Skeletal muscle satellite cell (primary cell): Measurements from ENCODE around the gene EHMT1.

Experiments used
- H3K27me3 ChIP-seq: 2 replicates; pipeline ENCODE4 v1.7.0; 2013; ENCODE audit warnings: low read length; ENCODE audit not compliant: control insufficient read depth, insufficient read depth
- H3K36me3 ChIP-seq: 2 replicates; pipeline ENCODE4 v1.7.0; 2013; ENCODE audit warnings: mild to moderate bottlenecking, control low read depth, low read length; ENCODE audit not compliant: insufficient read depth
- H3K4me1 ChIP-seq: 2 replicates; pipeline ENCODE4 v1.7.0; 2013; ENCODE audit warnings: low read length; ENCODE audit not compliant: control insufficient read depth, insufficient read depth
- H3K4me2 ChIP-seq: 2 replicates; pipeline ENCODE4 v1.7.0; 2013; ENCODE audit warnings: mild to moderate bottlenecking, low read length
- H3K4me3 ChIP-seq: 2 replicates; pipeline ENCODE4 v1.7.0; 2013; ENCODE audit warnings: low read length
- H3K9ac ChIP-seq: 2 replicates; pipeline ENCODE4 v1.7.0; 2013; ENCODE audit warnings: mild to moderate bottlenecking, low read depth, low read length, moderate library complexity
- H3K9me3 ChIP-seq: replicated peaks from 2 replicates; pipeline ENCODE4 v1.7.0; 2013; ENCODE audit warnings: mild to moderate bottlenecking, control low read depth, low read length

Gene EHMT1

GRCh38 chr9:137793196-137793841, 174.5 kb downstream of the EHMT1 start:
- Histone ChIP-seq H3K27me3 (no peaks in the 10 kb centered on the region), H3K4me1 (no peaks in the 10 kb centered on the region), H3K36me3 (peaks cover 61% of the 10 kb centered on the region), H3K9me3 (no peaks in the 10 kb centered on the region), H3K4me2 (no peak overlapping the region), H3K4me3 (no peak overlapping the region), H3K9ac (no peak overlapping the region)

GRCh38 chr9:137795156-137795666, 176.4 kb downstream of the EHMT1 start:
- peaks cover 78% of the 10 kb centered on the region for H3K36me3 ChIP-seq
- H3K4me1 ChIP-seq = no peaks in the 10 kb centered on the region
- no peak overlapping the region for H3K4me3 ChIP-seq
- no peaks in the 10 kb centered on the region for H3K27me3 ChIP-seq
- no peak overlapping the region for H3K9ac ChIP-seq
- no peak overlapping the region for H3K4me2 ChIP-seq
- H3K9me3 ChIP-seq = no peaks in the 10 kb centered on the region

GRCh38 chr9:137797206-137798120, 178.7 kb downstream of the EHMT1 start:
- Histone ChIP-seq H3K4me2 (no peak overlapping the region), H3K9ac (no peak overlapping the region), H3K4me1 (no peaks in the 10 kb centered on the region), H3K27me3 (no peaks in the 10 kb centered on the region), H3K36me3 (peaks cover 68% of the 10 kb centered on the region), H3K9me3 (no peaks in the 10 kb centered on the region), H3K4me3 (no peak overlapping the region)

GRCh38 chr9:137798142-137798541, 179.3 kb downstream of the EHMT1 start:
- H3K4me3 ChIP-seq = no peak overlapping the region
- no peaks in the 10 kb centered on the region for H3K4me1 ChIP-seq
- no peak overlapping the region for H3K9ac ChIP-seq
- no peaks in the 10 kb centered on the region for H3K27me3 ChIP-seq
- H3K36me3 ChIP-seq = peaks cover 67% of the 10 kb centered on the region
- no peaks in the 10 kb centered on the region for H3K9me3 ChIP-seq
- no peak overlapping the region for H3K4me2 ChIP-seq

- no peaks in the 10 kb centered on the region for H3K9me3 ChIP-seq
- no peak overlapping the region for H3K4me2 ChIP-seq
- H3K27me3 ChIP-seq = no peaks in the 10 kb centered on the region
- H3K4me3 ChIP-seq = no peak overlapping the region
- H3K9ac ChIP-seq = no peak overlapping the region
- peaks cover 63% of the 10 kb centered on the region for H3K36me3 ChIP-seq
- H3K4me1 ChIP-seq = no peaks in the 10 kb centered on the region
These were observed 180.3 kb downstream of the EHMT1 start for GRCh38 chr9:137798901-137799629.

- H3K4me3 ChIP-seq = no peak overlapping the region
- peaks cover 63% of the 10 kb centered on the region for H3K36me3 ChIP-seq
- no peaks in the 10 kb centered on the region for H3K9me3 ChIP-seq
- no peaks in the 10 kb centered on the region for H3K4me1 ChIP-seq
- no peak overlapping the region for H3K9ac ChIP-seq
- no peak overlapping the region for H3K4me2 ChIP-seq
- no peaks in the 10 kb centered on the region for H3K27me3 ChIP-seq
These were observed 180.8 kb downstream of the EHMT1 start for GRCh38 chr9:137799630-137799983.

GRCh38 chr9:137800196-137801022, 181.6 kb downstream of the EHMT1 start:
- Histone ChIP-seq H3K36me3 (peaks cover 61% of the 10 kb centered on the region), H3K9ac (no peak overlapping the region), H3K9me3 (no peaks in the 10 kb centered on the region)

GRCh38 chr9:137801023-137801319, 182.2 kb downstream of the EHMT1 start:
- no peaks in the 10 kb centered on the region for H3K4me1 ChIP-seq
- H3K9ac ChIP-seq = no peak overlapping the region
- H3K27me3 ChIP-seq = no peaks in the 10 kb centered on the region
- H3K9me3 ChIP-seq = no peaks in the 10 kb centered on the region
- no peak overlapping the region for H3K4me2 ChIP-seq
- no peak overlapping the region for H3K4me3 ChIP-seq
- H3K36me3 ChIP-seq = peaks cover 55% of the 10 kb centered on the region

More at GRCh38 chr9:137800196-137801022, 181.6 kb downstream of the EHMT1 start:
- Histone ChIP-seq H3K4me1 (no peaks in the 10 kb centered on the region), H3K27me3 (no peaks in the 10 kb centered on the region), H3K4me3 (no peak overlapping the region), H3K4me2 (no peak overlapping the region)

DNA sequence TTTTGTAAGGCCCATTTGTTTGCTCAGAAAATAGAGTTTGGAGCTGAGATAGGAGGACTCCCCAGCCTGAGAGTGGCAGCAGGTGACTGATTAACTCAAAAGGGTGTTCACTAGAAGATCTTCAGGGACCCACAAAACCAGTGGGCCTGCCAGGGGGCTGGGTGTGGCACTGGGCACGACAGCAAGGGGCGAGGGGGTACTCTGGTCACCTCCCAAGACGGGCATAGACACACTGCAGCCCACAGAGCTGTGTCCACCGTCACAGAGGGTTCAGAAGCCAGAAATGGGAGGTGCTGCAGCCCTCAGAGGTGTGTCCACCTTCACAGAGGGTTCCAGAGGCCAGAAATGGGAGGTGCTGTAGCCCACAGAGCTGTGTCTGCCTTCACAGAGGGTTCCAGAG, 183.2 kb downstream of the EHMT1 start:
- peaks cover 50% of the 10 kb centered on the region for H3K36me3 ChIP-seq
- H3K9ac ChIP-seq = no peak overlapping the region
- no peaks in the 10 kb centered on the region for H3K4me1 ChIP-seq
- no peak overlapping the region for H3K4me3 ChIP-seq
- H3K27me3 ChIP-seq = no peaks in the 10 kb centered on the region
- no peaks in the 10 kb centered on the region for H3K9me3 ChIP-seq
- no peak overlapping the region for H3K4me2 ChIP-seq

DNA sequence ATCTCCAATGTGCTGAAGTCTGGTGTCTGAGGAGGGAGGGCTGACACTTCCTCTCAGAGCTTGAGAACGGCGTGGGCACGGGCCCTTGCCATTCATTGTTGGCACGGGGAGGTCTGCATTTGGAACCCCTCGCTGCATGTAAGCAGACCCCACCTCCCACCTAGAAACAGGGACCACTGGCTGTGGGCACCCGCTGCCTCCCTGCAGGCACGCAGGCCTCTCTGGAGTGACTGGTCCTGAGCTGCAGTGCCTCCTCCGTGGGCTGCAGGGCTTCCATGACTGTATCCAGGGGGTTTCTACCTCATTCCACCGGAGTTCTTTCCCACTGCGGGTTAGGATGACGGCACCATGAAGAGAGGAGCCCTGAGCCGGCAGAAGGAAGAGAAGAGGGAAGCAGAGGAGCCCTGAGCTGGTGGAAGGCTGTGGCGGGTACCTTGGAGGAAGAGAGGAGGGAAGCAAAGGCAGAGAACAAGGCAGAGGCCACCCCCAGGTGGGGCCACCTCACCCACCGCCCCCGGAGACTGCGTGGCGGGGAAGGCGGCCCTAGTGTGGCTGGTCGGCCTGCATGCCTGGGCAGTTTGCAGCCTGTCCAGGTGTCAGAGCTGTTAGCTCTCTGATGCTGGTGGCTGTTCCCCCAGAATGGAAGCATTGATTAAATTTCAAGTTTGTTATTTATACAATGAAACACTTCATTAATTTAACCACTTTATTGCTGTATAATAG, 183.9 kb downstream of the EHMT1 start:
- Histone ChIP-seq H3K9ac (no peak overlapping the region), H3K4me2 (no peak overlapping the region), H3K27me3 (no peaks in the 10 kb centered on the region), H3K36me3 (peaks cover 46% of the 10 kb centered on the region), H3K4me1 (no peaks in the 10 kb centered on the region), H3K9me3 (no peaks in the 10 kb centered on the region), H3K4me3 (no peak overlapping the region)
